Caki2 (cell line): ENCODE results near the gene ANKRD17. TPM values are rescaled to one million over a fixed set of nuclear protein-coding genes. Genes with fewer than 3 reads are reported as not detected.
"Not testable (repeated sequence)": the region's sequence is repeated elsewhere in the genome, so short reads cannot be mapped to it uniquely, and the experiment has no call there.

ENCODE experiments used
- DNase-seq: peaks from one replicate; pipeline ENCODE4 v3.0.0-alpha.2; 2015; ENCODE audit warnings: low read depth
- in situ Hi-C: cut with HindIII; loops from 2 replicates; pipeline ENCODE4 v1.10.0; 2016; ENCODE audit warnings: low sequenced_read_pairs, low pct_unique_long_range_greater_than_20kb, mixed read lengths
- total RNA-seq: library from RNA; depleted of rRNA; stranded (reverse); fragments of >200 nt; shearing (Covaris generic); gene quantifications from 2 replicates; pipeline ENCODE4 v1.2.3, GENCODE V29; 2014; ENCODE audit warnings: low replicate concordance

The ANKRD17 gene
- total RNA-seq, 1 experiment from 2014 or later: 20.5 TPM

DNA sequence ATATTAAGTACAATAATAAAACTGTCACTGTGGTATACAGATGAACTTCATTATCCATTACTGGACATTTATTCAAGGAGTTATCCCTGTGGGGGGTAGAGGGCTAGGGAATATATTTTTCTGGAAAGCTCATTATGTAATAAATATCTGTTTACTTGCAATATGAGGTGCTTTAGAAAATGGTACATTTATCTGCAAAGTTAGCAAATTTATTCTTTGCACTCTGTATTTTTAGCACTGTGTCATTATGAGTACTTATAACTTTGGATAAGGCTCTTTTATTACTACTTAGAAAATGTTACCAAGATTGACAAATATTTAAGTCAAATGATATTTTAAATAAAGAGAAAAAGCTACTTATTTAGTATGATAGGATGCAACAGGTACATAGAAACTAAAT is 37.8 kb downstream of the ANKRD17 start:
- in situ Hi-C loops: no loop called here
- DNase-seq: no peak

DNA sequence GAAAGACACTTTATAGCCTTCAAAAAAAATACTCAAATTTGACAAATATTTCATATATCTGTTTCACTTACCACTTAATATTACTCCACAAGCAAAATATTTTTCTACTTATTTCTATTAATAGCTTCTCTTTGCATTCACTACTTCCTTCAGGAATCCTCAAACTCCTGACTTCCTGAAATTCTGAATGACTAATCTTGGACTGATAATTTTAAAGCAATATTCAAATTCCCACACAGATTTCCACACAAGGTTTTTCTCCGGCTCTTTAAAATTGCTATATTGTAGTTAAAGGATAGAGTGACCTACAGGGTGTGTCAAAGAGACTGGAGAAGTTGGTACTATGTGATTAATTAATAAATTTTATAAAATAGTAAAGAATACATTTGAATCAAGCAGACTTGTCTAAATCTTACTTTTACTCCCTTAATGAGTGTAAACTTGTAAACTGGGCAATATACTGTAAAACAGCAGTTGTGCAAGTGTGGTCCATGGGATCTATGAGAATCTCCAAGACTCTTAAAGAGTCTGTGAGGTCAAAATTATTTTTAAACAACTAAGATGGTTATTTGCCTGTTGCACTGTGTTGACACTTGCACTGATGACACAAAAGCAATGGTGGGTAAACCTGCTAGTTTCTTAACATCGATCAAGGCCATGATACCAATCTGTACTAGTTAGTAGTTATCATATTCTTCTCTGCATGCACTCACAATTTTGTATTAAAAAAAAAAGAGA is 44.5 kb downstream of the ANKRD17 start:
- no peak for DNase-seq
- in situ Hi-C loops: no loop called here

DNA sequence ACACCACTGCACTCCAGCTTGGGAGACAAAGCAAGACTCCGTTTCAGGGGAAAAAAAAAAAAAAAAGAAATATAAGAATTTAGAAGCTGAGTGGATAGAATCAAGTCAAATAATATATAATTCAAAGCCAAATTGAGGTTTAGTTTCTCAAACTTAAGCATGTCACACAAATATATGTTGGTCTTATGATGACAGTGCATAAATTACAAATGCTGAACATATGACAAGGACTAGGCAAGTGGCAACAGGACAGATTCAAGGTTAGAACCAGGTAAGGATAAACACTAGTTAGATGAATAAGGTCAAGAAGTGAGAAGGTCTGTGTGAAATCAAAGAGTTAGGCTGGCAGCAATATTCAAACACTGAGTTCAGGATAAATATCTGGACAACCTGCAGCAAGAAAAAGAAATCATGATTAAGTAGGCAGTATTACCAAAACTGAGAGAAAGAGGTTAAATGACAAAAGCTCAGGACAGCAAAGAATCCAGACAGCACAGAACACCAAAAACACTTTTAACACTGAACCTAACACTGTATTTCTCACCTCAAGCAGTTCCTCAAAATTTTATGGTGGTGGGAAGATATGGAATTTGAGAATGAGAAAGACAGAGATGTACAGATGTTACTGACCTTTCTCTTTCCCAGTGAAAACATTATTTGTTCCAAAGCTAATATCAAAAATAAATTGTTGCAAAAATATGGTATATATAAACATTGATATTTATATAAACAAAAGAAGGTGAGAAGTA is 45.4 kb downstream of the ANKRD17 start:
- in situ Hi-C loops: no loop called here
- DNase-seq: no peak

DNA sequence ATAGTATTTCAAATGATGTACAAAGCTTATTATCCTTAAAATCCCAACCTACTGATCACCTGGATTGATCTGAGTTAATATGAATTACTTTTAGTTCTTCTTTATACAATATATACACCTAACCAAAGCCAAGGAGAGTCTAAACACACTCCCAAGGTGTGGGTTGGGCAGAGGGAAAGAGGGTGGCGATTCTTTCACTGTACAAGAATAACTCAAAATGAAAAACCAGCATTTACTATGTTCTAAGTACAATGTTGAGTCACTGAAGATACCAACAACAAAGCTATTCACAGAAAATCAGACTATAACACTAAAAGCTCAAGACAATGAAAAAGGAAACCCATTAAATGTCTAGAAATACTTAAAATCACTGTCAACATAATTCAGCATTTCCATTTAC is 46.6 kb downstream of the ANKRD17 start:
- no peak for DNase-seq
- in situ Hi-C loops: no loop called here

DNA sequence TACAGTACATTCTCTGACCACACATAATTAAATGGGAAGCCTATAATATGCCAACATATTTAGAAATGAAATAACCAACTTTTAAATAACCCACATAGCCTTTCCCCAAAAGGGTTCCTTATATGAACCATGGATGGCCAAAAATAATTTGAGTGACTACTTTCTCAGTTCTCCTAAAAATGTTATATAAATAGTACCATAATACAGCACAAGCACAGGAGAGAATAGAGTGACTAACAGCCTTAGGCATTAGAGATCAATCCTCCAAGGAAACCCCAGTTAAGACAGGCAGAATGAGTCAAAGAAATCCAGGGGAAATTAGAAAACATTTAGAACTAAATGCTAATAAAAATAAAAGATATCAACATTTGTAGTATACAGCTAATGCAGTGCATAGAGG is 50.2 kb downstream of the ANKRD17 start:
- no peak for DNase-seq
- in situ Hi-C loops: no loop called here

DNA sequence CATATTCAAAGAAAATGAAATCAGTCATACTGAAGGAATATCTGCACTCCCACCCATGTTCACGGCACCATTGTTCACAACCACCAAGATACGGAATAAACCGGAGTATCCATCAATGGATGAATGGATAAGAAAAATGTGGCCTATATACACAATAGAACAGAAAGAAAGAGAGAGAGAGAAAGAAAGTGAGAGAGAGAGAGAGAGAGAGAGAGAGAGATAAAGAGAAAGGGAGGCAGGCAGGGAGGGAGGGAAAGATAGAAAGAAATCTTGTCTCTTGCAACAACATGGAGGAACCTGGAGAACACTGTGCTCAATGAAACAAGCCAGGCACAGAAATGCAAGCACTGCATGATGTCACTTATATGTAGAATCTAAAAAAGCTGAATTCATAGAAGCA is 52.4 kb downstream of the ANKRD17 start:
- DNase-seq: no peak
- in situ Hi-C loops: no loop called here

DNA sequence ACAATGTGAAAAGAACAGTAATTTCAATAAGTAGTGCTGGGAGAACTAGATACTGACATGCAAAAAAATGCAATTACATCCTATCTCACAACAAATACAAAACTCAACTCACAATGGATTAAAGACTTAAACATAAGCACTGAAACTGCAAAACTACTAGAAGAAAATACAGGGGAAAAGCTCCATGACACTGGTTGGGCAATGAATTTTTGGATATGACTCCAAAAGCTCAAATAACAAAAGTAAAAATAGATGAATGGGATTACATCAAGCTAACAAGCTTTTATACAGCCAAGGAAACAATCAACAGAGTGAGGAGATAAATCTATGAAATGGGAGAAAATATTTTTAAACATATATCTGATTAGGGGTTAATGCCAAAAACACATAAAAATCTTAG is 53.1 kb downstream of the ANKRD17 start:
- no peak for DNase-seq
- in situ Hi-C loops: no loop called here

DNA sequence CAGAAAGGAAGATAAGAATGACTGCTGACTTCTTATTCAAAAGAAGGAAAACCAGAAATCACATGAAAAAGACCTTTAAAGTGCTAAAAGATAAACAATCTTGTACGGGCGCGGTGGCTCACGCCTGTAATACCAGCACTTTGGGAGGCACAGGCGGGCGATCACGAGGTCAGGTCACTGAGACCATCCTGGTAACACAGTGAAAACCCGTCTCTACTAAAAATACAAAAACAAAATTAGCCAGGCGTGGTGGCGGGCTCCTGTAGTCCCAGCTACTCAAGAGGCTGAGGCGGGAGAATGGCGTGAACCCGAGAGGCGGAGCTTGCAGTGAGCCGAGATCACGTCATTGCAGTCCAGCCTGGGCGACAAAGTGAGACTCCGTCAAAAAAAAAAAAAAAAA is 54.6 kb downstream of the ANKRD17 start:
- in situ Hi-C loops, DNase-seq: not testable (repeated sequence)

DNA sequence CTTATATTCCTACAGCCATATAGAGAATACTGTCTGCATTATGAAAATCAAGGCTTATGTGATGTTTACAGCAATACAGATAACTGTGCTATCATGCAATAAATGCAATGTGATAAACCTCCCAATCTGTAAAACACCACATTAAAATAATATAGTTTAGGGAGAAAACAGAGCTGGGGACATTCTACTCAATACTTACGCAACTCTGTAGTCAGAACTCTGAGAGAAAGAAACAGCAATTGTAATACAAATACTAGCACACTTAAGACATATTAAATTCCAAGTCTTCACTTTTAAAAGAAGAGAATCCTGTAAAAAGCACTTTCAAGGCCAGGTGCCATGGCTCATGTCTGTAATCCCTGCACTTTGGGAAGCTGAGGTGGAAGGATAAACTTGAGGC is 61.4 kb downstream of the ANKRD17 start:
- in situ Hi-C loops: no loop called here
- DNase-seq: no peak

DNA sequence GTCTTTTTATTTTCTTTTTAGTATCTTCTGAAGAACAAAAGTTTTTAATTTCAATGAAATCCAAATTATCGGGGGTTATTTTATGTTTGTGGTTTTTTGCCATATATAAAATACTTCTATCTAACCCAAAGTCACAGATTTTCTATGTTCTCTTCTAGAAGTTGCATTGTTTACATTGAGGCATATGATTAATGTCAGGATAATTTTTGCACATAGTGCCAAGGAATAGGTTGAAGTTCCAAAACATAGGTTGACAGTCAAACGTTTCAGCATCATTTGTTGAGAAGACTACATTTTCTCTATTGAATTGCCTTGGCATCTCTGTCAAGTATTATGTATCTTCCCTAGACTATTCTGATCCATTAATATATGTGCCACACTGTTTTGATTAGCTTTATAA is 64.5 kb downstream of the ANKRD17 start:
- DNase-seq: no peak
- in situ Hi-C loops: no loop called here

DNA sequence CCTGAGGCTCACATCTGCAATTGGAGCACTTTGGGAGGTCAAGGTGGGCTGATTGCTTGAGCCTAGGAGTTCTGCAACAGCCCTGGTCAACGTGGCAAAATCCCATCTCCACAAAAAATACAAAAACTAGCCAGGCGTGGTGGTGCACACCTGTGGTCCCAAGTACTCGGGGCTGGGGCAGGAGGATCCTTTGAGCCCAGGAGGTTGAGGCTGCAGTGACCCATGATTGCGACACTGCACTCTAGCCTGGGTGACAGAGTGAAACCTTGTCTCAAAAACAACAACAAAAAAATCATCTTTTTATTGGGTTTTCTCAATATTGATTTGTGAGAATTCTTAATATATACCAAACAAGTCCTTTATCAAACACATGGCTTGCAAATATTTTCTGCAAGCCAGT is 64.9 kb downstream of the ANKRD17 start:
- no peak for DNase-seq
- in situ Hi-C loops: no loop called here

DNA sequence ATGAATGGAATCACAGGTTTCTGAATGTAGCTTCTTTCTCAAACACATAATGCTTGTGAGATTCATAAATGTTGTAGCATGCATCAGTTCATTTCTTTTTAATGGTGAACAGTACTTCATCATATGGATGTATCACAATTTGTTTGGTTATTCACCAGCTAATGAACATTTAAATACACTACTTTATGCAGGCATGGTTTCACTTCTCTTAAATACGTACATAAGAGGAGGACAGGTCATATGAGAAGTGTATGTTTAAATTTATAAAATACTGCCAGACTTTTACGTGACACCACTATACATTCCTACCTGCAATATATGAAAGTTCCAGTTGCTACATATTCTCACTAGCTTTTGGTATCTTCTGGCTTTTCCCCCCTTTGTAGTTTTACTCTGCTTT is 65.4 kb downstream of the ANKRD17 start:
- DNase-seq: no peak
- in situ Hi-C loops: no loop called here

DNA sequence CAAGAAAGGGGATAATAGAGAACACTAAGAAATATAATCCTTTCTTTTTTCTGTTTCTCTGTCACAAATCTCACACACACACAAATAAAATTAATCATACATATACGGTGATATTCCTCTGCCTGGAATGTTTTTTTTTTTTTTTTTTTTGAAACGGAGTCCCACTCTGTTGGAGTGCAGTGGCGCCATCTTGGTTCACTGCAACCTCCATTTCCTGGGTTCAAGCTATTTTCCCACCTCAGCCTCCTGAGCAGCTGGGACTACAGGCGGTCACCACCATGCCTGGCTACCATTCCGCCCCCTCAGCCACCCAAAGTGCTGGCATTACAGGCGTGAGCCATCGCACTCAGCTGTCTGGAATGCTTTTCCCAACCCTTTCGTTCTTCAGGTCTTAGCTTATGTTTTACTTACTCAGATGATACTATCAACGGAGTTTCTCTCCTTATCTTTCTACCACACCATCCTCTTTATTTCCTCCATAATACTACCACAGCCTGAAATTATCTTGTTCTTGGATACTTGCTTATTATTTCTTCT is 69.3 kb downstream of the ANKRD17 start:
- no peak for DNase-seq
- in situ Hi-C loops: no loop called here

DNA sequence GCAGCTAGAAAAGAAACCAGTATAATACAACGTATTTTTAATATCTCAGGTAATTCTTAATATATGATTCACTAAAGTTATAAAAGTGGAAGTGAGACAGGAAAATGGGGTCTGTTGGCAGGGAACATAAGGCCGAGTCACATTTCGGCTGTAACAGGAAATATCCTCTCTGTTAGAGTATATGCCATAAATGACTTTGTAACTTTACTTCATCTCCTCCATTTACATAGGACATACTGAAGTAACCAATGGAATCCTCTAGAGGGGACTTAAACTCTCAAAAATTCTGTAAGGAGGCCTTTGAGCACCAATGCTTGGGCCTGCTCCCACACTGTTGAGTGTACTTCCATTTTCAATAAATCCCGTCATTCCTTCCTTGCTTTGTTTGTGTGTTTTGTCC is 71.3 kb downstream of the ANKRD17 start:
- no peak for DNase-seq
- in situ Hi-C loops: no loop called here

DNA sequence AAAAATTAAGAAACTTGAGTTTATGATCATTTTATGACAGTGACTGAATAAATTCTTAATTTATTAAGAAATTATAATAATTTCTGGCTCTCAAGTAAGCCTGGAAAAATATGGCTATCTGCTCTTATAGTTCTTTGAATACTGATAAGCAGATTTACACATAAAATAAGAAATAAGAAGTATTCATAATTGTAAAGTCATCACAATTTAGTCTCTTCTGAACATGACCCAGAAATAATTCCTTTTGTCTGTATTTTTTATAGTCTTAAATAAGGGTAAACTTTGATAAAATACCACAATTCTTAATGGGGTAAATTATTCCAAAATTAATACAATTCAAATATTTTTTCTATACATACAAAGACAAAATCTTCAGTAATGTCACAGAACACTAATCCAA is 72.7 kb downstream of the ANKRD17 start:
- in situ Hi-C loops: no loop called here
- DNase-seq: no peak

DNA sequence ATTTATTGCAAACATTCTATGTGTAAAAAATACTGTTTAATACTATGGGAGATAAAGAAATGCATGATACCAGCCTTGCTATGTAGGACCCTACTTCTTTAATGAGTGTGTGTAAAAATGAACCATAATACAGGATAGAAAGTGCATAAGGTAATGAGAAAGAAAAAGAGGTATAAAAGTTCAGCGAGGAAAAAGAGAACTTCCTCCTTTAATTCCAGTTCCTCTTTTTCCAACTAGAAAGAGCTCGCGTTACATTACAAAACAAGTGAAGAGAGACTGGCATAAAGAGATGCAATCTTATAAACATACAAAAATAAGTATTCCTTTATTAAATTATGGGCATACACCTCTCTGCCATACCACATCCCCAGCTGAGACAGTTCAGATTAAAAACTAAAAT is 77.4 kb downstream of the ANKRD17 start:
- in situ Hi-C loops: no loop called here

DNA sequence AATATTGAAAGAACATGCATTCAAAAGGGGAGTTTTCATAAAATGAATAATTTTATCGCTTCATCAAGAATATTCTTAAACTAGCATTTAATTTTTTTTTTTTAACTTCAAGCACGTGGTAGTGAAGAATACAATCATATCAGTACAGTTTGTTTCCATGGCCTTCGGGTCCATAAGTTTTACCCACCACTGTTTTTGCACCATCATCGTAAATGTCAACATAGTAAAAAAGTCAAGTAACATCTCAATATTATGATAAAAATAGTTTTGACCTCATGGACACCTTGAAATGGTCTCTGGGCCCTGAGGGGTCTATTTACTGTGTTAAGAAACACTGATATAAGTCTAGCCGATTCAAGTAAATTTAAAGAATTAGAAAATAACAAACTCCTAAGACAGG is 80.2 kb downstream of the ANKRD17 start:
- in situ Hi-C loops: no loop called here
- DNase-seq: no peak

More for the DNA sequence above, 77.4 kb downstream of the ANKRD17 start:
- DNase-seq: no peak

DNA sequence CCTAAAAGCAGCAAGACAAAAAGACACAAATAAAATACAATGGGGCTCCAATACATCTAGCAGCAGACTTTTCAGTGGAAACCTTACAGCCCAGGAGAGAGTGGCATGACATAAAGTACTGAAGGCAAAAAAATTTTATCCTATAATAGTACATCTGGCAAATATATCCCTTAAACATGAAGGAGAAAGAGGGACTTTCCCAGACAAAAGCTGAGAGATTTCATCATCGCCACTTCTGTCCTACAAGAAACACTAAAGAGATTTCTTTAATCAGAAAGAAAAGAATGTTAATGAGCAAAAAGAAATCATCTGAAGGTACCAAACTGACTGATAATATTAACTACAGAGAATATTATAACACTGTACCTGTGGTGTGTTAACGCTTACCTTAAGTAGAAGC is 86.4 kb downstream of the ANKRD17 start:
- in situ Hi-C loops: no loop called here
- DNase-seq: no peak

DNA sequence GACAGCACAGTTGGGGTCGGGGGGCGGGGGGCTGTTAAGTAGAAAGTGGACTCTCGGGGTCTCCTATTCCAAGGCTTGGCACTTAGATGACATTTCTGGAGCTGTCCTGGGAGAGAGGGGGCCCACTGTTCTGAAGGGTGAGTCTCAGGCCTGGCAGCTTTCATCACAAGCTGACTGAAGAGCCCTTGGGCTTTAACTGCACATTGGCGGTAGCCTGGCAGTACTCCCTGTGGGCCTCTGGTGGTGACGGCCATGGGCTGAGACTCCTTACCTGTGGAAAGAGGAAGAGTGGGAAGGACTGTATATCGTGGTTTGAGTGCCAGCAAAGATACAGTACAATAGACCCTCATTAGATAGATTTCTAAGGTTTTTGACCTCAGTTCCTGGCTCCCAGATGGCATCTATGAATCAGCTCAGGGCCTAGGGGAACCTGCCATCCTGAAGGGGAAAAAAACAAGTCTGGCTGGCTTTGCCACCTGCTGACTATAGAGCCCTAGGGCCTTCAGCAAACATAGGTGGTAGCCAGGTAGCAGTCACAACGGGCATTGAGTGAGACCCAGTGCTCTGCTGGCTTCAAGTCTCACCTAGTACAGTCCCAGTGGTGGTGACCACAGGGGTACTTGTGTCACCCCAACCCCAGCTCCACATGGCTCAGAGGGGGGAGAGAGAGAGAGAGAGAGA is 87.9 kb downstream of the ANKRD17 start:
- no peak for DNase-seq
- in situ Hi-C loops: no loop called here
